Stimulated activated CD4-positive, alpha-beta T cell treated with anti-CD3 and anti-CD28 coated beads, Interleukin-1b, Interleukin-23, amount 100 ng/mL, for 1 hour (primary cell): ENCODE results near the gene CYCS.
"Not testable (repeated sequence)": the region's sequence is repeated elsewhere in the genome, so short reads cannot be mapped to it uniquely, and the experiment has no call there.

Source experiments
- DNase-seq, 2 donors: peaks; one replicate each; pipeline ENCODE4 v3.0.0-alpha.2; 2020; ENCODE audit warnings: low read depth in 2 of 2

The CYCS gene

DNA sequence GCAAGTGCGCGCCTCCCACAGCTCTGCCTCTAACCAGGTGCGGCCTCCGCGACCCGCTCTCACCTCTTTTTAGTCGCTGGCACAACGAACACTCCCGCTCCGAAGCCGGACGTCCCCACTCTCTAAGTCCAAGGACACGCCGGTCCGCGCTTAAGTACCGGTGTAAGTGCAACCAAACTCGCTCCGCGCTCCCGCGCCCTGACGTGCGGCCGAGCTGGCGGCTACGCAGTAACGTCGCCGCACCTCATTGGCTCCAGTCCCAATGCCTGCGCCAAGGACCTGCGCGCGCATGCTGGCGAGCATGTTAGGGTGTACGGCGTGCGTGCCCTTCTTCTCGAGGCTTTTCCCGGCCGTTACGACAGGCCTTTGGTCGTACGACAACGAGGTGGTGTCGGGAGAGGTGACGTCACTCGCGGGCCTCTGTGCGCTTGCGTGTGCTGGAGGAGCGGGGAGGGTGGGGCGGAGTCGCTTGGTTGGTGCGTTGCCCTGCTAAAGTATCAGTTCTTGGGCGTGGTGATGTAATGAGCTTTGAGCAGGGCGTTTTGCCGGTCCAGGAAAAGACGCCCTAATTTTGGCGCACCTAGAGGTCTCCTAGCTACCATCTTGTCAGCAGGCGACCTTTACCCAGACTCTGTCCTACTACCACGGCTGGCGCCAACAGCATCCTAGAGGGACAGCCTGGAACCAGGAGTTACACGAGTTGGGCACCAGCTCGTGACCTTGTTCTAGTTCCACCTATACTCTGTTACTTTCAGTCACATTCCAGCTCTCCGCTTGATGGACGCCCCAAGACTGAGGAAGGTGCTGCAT, at the start of gene CYCS:
Gene CYCS (minus strand): TSS at position 124 of the 810 bp plus-strand sequence. CDS start 1,141 bp downstream, outside the sequence.
- DNase-seq, result peak; percentile 95 to 99

DNA sequence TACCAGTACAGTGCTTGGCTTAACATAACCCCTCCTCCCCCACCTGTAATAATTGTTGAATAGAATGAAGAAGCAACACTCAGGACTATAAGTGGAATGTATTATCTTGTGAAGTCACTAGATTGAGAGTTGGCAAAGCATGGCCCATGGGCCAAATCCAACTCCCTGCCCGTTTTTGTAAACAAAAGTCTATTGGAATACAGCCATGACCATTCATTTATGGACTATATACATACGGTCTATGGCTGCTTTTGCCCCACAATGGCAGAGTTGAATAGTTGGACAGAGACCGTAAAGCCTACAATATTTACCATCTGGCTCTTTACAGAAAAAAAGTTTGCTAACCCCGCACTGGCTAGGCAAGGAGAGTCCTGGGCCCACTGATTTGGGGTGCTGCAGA, 48.1 kb upstream of the CYCS start:
- DNase-seq, result no peak

DNA sequence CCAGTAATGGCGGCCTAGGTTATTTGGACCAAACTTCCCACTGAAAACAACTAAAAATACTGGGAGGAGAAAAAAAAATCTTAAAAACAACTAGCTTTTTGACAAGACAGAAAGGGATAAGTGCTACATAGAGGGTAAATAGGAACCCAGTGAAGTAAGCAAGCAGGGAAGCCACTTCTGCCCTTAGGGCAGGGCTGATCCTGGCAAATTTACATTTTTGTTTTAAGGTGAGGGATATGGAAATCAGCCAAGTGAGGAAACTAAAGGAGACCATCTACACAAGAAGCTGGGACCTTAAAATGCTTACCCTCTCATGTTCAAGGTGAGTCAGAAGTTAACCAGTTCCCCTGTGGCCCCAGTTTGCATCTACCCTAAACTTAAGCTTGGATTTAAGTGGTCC, 46.5 kb upstream of the CYCS start:
- no peak for DNase-seq

DNA sequence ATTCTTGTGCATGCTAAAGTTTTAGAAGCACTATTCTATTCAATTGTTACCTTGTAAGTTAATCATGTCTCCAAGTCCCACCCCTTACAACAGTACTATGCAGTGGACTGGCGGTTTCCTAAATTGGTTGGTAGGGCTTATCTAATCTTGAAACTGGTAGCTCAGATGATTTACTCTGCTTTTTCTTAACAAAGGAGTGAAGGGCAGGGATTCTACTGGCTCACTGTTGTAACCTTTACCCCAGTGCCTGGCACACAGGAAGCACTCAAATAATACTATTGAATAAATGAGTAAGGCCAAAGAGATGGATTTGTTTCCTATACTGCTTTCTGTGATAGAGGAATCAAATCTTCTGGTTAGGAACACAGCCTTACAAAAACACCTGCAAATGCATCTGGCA, 46.0 kb upstream of the CYCS start:
- no peak for DNase-seq

DNA sequence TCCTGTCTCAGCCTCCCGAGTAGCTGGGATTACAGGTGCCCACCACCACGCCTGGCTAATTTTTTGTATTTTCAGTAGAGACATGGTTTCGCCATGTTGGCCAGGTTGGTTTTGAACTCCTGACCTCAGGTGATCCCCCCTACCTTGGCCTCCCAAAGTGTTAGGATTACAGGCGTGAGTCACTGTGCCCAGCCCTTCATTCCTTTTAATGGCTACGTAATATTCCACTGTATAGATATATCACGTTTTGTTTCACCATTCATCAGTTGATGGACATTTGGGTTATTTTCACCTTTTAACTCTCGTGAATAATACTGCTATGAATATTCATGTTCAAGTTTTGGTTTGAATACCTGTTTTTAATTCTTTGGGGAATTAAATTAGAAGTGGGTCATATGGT, 44.6 kb upstream of the CYCS start:
- no peak for DNase-seq

DNA sequence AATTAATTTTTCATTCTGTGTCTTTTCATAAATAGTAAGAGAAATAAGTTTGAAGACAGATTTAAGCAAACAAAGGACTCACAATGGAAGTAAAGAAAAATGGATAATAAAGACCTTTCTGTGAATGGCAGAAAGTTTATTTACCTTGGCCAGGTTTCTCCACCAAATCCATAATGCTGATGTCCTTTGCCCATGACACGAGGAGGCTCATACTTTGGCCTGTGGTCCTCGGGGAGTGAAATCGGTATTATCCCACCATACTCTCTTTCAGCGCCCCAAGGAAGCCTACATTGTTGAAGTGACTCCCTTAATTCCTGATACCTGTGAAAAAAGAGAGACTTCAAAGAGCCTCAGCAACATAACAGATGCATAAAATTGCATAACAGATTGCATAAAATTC, 43.1 kb upstream of the CYCS start:
- DNase-seq, result no peak

DNA sequence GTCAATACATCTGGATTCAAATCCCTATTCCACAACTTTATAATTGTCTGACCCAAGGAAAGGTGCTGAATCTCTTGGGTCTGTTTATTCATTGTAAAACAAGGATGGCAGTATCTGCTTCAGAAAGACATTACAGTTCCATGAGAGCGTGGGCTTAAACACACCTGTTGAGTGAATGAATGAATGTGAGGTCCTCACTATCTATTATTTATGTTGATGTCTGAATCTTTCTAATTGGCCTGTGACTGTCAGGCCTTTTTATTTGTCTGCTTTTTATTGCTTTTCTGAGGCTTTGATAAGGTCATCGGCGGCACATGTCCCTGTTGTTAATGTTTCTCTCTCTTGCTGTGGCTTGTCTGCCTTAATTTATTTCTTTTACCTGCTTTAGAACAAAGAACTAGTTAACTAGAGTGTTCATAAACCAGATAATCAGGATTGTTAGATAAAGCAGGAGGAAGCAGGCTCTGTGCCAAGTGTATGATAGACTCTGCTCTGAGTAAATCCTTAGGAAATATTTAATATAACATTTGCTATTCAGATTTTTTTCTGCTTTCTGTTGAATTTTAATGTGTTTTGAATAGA, 42.3 kb upstream of the CYCS start:
- no peak for DNase-seq

DNA sequence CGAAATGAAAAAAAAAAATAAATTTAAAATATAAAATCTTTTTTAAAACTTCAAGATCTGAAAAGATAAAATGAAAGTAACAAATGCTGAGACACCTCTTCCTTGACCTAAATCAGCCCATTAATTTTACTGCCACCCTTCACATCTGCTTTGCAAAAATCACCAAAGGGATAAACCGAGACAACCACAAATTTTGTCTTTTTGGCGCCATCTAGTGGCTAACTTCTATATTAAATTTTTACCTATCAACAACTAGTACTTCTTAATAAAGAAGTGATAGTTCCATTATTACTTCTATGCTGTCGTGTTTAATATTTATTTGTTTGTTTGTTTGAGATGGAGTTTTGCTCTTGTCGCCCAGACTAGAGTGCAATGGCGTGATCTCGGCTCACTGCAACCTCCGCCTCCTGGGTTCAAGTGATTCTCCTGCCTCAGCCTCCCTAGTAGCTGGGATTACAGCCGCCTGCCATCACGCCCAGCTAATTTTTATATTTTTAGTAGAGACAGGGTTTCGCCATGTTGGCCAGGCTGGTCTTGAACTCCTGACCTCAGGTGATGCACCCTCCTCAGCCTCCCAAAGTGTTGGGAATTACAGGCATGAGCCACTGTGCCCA, 35.0 kb upstream of the CYCS start:
- DNase-seq, result not testable (repeated sequence)

DNA sequence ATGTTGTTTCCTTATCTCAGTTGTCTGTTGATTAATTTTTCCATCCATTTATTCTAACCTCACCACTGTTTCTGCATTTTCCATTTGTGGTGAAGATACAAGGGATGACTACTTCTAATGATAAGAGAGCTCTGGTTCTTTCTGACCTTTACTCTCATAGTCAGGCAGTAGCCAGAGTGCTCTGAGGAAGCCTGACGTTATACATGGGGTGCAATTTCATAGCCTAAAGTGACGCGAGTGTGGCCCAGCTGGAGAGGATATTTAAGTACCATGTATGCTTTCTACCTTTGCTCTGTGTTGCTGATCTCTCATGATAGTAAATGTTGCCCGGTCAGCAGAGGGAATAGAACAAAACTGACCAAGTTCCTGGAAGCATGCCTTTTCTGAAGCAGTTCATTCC, 33.9 kb upstream of the CYCS start:
- no peak for DNase-seq

DNA sequence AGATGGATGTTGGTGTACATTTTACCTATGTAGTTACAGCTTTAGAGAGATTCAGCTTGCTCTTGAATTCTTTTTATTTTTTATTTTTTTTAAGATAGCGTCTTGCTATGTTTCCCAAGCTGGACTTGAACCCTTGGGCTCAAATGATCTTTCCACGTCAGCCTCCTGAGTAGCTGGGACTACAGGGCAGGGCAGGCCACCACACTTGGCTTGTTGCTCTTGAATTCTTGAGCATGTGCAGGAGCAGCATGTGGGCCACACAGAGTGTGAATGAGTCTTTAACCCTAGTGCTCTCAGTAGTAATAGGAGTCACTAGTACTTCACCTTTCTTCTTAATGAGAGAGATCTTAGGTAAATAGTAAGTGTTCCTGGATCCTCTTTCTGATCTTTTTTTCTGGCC, 26.7 kb upstream of the CYCS start:
- DNase-seq, result no peak

DNA sequence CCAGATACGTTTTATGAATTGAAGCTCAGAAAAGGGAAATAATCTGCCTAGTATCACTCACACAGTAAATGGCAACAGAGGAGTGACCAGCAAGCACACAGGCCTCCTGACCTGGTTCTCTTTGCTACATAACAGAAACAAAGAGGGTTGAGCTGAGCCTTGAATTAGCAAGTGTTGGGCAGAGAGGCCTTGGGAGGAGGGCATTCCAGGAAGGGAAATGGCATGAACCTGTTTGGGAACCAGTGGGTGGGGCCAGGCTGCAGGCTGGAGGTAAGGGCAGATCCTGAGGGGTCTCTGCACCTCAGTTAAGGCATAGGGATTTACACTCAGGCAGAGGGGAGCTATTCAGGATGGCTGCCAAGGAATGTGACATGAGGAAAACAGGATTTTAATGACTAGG, 24.8 kb upstream of the CYCS start:
- no peak for DNase-seq

DNA sequence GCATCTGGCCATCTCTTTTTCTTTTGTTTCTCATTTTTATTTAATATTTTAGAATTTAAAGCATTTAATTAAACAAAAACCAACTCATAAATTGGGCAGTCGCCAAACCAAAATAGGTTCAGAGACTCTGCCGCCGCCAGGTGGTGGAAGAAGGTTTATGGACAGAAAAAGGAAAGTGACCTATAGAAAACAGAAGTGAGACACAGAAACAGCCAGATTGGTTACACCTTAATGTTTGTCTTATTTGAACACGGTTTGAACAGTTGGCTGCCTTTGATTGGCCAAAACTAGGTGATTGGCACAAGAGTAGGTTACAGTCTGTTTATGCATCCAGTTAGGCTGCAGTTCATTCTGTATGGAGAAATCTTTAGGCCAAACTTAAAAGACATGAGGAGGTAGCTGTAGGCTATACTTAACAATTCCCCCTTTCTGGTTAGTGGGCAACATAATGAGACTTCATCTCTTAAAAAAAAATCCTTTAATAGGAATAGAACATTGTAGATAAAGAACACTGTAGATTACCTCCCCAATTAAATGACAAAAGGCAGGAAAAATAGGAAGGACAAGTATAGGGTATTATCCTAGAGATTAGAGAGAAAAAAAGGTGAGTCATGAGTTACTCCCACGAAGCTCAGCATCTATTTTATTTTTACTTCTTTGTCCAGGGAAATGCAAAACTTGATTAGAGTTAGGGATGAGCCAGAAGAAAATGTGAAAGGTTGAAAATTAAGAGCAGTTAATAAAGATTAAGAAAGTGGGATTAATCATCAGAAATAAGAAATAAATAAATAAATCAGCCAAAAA, 23.9 kb upstream of the CYCS start:
- no peak for DNase-seq

DNA sequence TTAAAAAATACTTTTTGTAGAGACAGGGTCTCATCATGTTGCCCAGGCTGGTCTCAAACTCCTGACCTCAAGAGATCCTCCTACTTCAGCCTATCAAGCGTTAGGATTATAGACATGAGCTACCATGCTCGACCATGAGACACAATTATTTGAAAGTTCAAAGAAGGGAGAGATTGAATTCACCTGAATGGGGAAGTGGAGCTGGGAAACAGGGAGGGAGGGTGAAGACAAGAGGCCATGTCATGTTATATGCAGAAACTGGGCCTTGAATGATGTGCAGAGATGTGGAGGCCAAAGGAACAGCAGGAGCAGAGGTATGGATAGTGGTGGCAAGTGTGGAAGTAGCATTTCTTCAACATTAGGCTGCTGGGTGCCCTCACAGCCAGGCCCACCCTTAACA, 18.7 kb upstream of the CYCS start:
- DNase-seq, result no peak

DNA sequence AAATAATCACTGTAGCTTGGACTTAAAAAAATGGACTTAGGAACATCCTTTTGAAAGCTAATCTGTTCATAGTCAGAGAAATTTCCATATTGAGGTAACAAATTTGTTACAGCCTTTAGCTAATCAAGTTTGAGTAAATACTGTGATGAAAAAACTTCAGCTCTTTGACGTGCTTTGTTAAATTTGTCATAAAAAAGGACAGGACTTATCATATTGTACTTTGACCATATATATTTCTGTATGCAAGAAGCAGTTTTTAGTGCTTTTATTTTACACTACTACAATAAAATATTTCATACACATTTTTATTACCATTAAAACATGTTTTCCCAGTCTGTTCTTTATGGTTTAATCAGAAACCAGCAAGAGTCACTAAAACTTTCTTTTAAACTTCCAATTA, 14.5 kb upstream of the CYCS start:
- no peak for DNase-seq

DNA sequence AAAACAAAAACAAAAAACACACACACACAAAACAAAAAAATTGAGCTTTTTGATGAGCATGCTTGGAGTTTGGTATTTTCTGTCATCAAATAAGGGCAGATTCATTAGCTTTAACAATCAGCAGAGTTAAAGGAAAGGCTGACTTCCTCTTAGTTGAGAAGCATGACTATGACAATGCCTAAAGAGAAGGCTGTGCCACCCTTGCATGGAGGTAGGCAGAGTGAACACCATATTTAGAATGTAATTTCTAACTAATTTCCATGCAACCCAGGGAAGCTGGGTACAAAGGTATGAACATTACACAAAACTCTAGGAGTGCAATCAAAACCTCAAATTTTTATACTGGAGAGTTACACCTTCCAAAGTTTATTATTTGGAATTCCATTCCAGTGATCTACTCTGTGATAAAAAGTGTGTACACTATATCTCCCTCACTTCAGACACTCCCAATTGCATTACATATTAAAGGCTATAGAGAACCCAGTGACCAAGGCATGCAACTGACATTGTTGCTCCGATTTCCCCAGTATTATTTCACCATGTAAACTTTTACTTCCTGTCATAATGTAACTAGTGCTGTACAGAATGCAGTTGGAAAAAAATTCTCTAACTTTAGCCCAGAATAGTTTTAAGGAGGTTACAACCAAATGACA, 9.4 kb upstream of the CYCS start:
- no peak for DNase-seq

DNA sequence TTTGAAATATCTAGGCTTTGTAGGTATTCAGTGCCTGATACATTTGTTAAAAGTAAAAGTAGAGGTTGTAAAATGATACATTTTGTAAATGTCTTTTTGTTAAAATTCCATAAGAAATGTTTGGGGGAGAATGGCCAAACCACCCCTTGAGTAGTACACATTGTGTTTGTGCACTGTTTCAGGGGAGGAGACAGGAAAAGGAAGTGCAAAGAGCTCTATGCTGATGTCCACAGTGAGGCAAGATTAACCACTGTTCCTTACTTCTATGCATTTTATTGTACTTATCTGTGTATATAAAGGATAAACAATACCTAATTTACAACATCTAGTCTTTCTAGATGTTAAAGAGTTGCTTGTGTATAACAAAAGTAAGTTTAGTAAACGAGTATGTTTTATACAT, 7.4 kb upstream of the CYCS start:
- DNase-seq, result no peak

DNA sequence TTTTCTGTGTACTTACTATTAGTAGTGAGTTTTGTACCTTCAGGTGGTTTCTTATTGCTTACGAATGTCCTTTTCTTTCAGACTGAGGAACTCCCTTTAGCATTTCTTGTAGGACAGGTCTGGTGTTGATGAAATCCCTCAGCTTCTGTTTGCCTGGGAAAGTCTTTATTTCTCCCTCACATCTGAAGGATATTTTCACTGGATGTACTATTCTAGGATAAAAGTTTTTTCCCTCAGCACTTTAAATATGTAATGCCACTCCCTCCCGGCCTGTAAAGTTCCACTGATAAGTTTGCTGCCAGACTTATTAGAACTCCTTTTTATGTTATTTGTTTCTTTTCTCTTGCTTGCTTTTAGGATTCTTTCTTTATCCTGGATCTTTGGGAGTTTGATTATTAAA, 1.7 kb upstream of the CYCS start:
- DNase-seq, result no peak

DNA sequence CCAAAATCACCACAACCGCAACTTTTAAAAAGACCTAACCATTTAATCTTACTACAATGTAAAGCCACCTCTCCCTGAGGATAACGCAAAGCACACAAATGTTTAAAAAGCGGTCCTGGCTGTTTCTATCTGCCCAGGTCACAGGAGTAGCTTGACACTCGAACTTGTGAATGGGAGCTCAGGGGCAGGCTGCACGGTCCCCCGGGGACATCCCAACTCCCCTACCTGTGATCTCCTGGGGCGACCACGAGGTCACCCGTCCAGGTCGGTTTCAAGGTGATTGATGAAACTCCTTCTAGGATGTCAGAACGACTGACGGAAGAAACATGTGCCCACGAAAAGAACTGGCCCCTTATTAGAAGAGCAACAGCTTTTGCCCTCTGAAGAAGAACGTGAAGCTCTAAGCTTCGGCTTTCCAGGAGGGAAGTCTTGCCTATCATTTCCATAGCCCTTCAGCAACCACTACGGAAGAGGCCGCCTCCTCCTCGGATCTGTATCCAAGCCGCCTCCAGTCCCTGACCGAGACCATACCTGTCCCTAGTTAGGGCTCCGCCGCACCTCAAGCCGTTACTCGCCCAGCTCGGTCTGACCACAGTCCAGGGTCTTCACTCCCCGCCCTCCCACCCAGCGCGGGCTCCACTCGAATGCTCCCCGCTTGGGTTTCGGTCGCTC, 459 bp downstream of the CYCS start:
- DNase-seq, result no peak

DNA sequence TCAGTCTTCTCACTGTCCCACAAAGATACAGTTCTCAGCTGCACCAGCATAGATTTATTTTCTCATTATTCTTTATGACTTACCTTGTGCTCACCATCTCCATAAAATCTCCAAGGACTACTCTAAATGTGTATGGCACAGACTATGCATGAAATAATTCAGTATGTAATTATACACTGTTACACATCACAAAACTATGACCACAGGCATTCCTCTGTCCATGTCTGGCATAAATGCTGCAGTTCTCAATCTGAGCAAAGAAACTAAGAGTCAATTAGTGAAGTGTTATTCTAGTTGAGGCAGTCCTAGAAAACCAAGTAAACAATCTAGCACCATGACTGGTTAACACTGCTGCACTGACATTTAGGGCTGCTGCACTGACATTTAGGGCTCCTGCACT, 2.7 kb downstream of the CYCS start:
- DNase-seq, result no peak

DNA sequence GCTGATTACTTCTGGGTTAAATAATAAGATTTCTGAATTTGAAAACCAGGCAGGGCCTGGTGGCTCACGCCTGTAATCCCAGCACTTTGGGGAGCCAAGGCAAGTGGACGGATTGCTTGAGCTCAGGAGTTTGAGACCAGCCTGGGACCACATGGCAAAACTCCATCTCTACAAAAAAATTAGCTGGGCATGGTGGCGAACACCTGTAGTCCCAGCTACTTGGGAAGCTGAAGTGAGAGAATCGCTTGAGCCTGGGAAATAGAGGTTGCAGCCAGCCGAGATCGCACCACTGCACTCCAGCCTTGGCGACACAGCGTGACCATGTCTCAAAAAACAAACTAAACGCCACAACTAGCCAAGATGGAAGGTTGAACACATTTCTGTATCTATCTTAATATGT, 3.5 kb downstream of the CYCS start:
- no peak for DNase-seq

DNA sequence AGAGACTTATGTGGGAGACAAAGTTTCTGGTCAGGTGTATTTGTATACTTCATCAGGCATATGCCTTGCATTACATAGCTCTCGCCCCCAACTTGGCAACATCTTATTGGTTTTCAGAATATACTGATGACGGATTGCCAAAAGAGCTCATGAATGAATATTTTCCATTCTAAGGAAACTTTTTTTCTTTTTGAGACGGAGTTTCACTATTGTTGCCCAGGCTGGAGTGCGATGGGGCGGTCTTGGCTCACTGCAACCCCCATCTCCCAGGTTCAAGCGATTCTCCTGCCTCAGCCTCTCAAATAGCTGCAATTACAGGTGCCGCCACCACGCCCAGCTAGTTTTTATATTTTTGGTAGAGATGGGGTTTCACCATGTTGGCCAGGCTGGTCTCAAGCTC, 6.0 kb downstream of the CYCS start:
- no peak for DNase-seq
